ENCODE results near the gene TENM4.

TENM4 gene

GRCh38 chr11:78635814-78636506 lies 804.9 kb downstream of the TENM4 start:
- H3K9me3 ChIP-seq (ENCODE audit: control insufficient read depth, insufficient read depth, low read length), result no peaks in the 10 kb centered on the region
- no peak overlapping the region for H3K4me2 ChIP-seq (ENCODE audit: low read length)
- H3K79me2 ChIP-seq (ENCODE audit: control insufficient read depth, low read length), result no peaks in the 10 kb centered on the region
- H3F3A ChIP-seq (ENCODE audit: control insufficient read depth, insufficient read depth), result no peaks in the 10 kb centered on the region
- H3K9me2 ChIP-seq (replicated peaks; ENCODE audit: control insufficient read depth, low read length), result no peaks in the 10 kb centered on the region
- H3K27ac ChIP-seq (ENCODE audit: low read depth, low read length), result no peak overlapping the region
- no peaks in the 10 kb centered on the region for H3K4me1 ChIP-seq (ENCODE audit: control insufficient read depth, low read length)
- H4K20me1 ChIP-seq (ENCODE audit: control insufficient read depth, insufficient read depth, low read depth, low read length), result no peaks in the 10 kb centered on the region
- H3K36me3 ChIP-seq (ENCODE audit: control insufficient read depth, low read length), result no peaks in the 10 kb centered on the region
- no peak for TF ChIP-seq EZH2phosphoT487 (IDR thresholded peaks at IDR 0.05; ENCODE audit: borderline replicate concordance, low read length)
- no peak for TF ChIP-seq CTCF (IDR thresholded peaks at IDR 0.05; ENCODE audit: low read depth, low read length, poor library complexity, severe bottlenecking)
- no peak overlapping the region for H3K4me3 ChIP-seq (ENCODE audit: low read length)
- no peaks in the 10 kb centered on the region for H3K27me3 ChIP-seq (ENCODE audit: control insufficient read depth, low read length)

- no peaks in the 10 kb centered on the region for H3K4me1 ChIP-seq (ENCODE audit: control insufficient read depth, low read length)
- H3F3A ChIP-seq (ENCODE audit: control insufficient read depth, insufficient read depth), result no peaks in the 10 kb centered on the region
- H3K36me3 ChIP-seq (ENCODE audit: control insufficient read depth, low read length), result no peaks in the 10 kb centered on the region
- TF ChIP-seq CTCF (IDR thresholded peaks at IDR 0.05; ENCODE audit: low read depth, low read length, poor library complexity, severe bottlenecking) (no peak), EZH2phosphoT487 (IDR thresholded peaks at IDR 0.05; ENCODE audit: borderline replicate concordance, low read length) (no peak)
- H3K79me2 ChIP-seq (ENCODE audit: control insufficient read depth, low read length), result no peaks in the 10 kb centered on the region
- H3K4me3 ChIP-seq (ENCODE audit: low read length), result no peak overlapping the region
- H3K27ac ChIP-seq (ENCODE audit: low read depth, low read length), result no peak overlapping the region
- H4K20me1 ChIP-seq (ENCODE audit: control insufficient read depth, insufficient read depth, low read depth, low read length), result no peaks in the 10 kb centered on the region
- H3K9me2 ChIP-seq (replicated peaks; ENCODE audit: control insufficient read depth, low read length), result no peaks in the 10 kb centered on the region
- H3K27me3 ChIP-seq (ENCODE audit: control insufficient read depth, low read length), result no peaks in the 10 kb centered on the region
- H3K4me2 ChIP-seq (ENCODE audit: low read length), result no peak overlapping the region
- no peaks in the 10 kb centered on the region for H3K9me3 ChIP-seq (ENCODE audit: control insufficient read depth, insufficient read depth, low read length)
Observed at GRCh38 chr11:78633516-78634310, 807.1 kb downstream of the TENM4 start.

- Histone ChIP-seq H3K4me2 (ENCODE audit: low read length) (no peak overlapping the region), H3K27ac (ENCODE audit: low read depth, low read length) (no peak overlapping the region), H3K9me2 (replicated peaks; ENCODE audit: control insufficient read depth, low read length) (no peaks in the 10 kb centered on the region), H3K9me3 (ENCODE audit: control insufficient read depth, insufficient read depth, low read length) (no peaks in the 10 kb centered on the region), H3K36me3 (ENCODE audit: control insufficient read depth, low read length) (no peaks in the 10 kb centered on the region), H3K4me3 (ENCODE audit: low read length) (no peak overlapping the region), H4K20me1 (ENCODE audit: control insufficient read depth, insufficient read depth, low read depth, low read length) (no peaks in the 10 kb centered on the region), H3K79me2 (ENCODE audit: control insufficient read depth, low read length) (no peaks in the 10 kb centered on the region), H3F3A (ENCODE audit: control insufficient read depth, insufficient read depth) (no peaks in the 10 kb centered on the region), H3K27me3 (ENCODE audit: control insufficient read depth, low read length) (no peaks in the 10 kb centered on the region), H3K4me1 (ENCODE audit: control insufficient read depth, low read length) (no peaks in the 10 kb centered on the region)
- TF ChIP-seq EZH2phosphoT487 (IDR thresholded peaks at IDR 0.05; ENCODE audit: borderline replicate concordance, low read length) (no peak), CTCF (IDR thresholded peaks at IDR 0.05; ENCODE audit: low read depth, low read length, poor library complexity, severe bottlenecking) (no peak)
Observed at GRCh38 chr11:78630561-78631303, 810.1 kb downstream of the TENM4 start.

All from DOHH2 (cell line).